Activated CD8-positive, alpha-beta T cell treated with anti-CD3 and anti-CD28 coated beads for 36 hours (primary cell): ENCODE measurements around the gene SHMT2. TPM values are rescaled to one million over a fixed set of nuclear protein-coding genes. Genes with fewer than 3 reads are reported as not detected.
"Not testable (repeated sequence)": the region's sequence is repeated elsewhere in the genome, so short reads cannot be mapped to it uniquely, and the experiment has no call there.

ENCODE experiments used
- ATAC-seq: fragments of 200-7000 bp; cut with Tn5 transposase; one replicate; pipeline ENCODE4 v1.10.0; 2021; ENCODE audit warnings: mild to moderate bottlenecking, moderate library complexity
- CTCF ChIA-PET: fragments of 350-600 bp; sonication (Branson Sonifier 250); formaldehyde crosslinking; loops from one replicate; lab custom pipeline; 2021; ENCODE audit warnings: antibody characterized with exemption; lab: Charles Lee
- POLR2A ChIA-PET: fragments of 350-600 bp; sonication (Branson Sonifier 250); formaldehyde crosslinking; loops from one replicate; lab custom pipeline; 2021; ENCODE audit warnings: antibody characterized with exemption; lab: Charles Lee
- DNase-seq: peaks from one replicate; pipeline ENCODE4 v3.0.0-alpha.2; 2020
- H3K27ac Mint-ChIP-seq: one replicate; pipeline ENCODE4 v1.8.0; 2021; ENCODE audit warnings: mild to moderate bottlenecking, mixed read lengths
- H3K27me3 Mint-ChIP-seq: one replicate; pipeline ENCODE4 v1.8.0; 2021; ENCODE audit warnings: mixed read lengths
- H3K36me3 Mint-ChIP-seq: one replicate; pipeline ENCODE4 v1.8.0; 2021; ENCODE audit warnings: low read depth, mixed read lengths
- H3K4me1 Mint-ChIP-seq: one replicate; pipeline ENCODE4 v1.8.0; 2021; ENCODE audit warnings: low read depth, mixed read lengths
- H3K4me3 Mint-ChIP-seq: one replicate; pipeline ENCODE4 v1.8.0; 2021; ENCODE audit warnings: mild to moderate bottlenecking, moderate library complexity, mixed read lengths
- H3K9me3 Mint-ChIP-seq: one replicate; pipeline ENCODE4 v1.8.0; 2021; ENCODE audit warnings: mixed read lengths
- intact Hi-C: fragments of 100-400 bp; cut with micrococcal nuclease; formaldehyde crosslinking; loops from one replicate; pipeline ENCODE4 v1.10.0; 2022
- microRNA-seq: library from miRNA; unstranded; fragments of <30 nt; microRNA quantifications from one replicate; pipeline ENCODE4 v1.2.0, GENCODE V29; 2022; ENCODE audit warnings: borderline microRNAs expressed, borderline replicate concordance
- total RNA-seq, 2 experiments: library from RNA; stranded (reverse); gene quantifications; one replicate each; pipeline ENCODE4 v1.2.3, GENCODE V29; 2021
- TF ChIP-seq, protein P1 (sequence below): fragments of 200-600 bp; IDR thresholded peaks from one replicate; pipeline ENCODE4 v1.8.0; 2022; ENCODE audit warnings: antibody characterized with exemption, mild to moderate bottlenecking

The SHMT2 gene
- total RNA-seq, 2 experiments from 2014 or later, result 480 to 529 TPM

DNA sequence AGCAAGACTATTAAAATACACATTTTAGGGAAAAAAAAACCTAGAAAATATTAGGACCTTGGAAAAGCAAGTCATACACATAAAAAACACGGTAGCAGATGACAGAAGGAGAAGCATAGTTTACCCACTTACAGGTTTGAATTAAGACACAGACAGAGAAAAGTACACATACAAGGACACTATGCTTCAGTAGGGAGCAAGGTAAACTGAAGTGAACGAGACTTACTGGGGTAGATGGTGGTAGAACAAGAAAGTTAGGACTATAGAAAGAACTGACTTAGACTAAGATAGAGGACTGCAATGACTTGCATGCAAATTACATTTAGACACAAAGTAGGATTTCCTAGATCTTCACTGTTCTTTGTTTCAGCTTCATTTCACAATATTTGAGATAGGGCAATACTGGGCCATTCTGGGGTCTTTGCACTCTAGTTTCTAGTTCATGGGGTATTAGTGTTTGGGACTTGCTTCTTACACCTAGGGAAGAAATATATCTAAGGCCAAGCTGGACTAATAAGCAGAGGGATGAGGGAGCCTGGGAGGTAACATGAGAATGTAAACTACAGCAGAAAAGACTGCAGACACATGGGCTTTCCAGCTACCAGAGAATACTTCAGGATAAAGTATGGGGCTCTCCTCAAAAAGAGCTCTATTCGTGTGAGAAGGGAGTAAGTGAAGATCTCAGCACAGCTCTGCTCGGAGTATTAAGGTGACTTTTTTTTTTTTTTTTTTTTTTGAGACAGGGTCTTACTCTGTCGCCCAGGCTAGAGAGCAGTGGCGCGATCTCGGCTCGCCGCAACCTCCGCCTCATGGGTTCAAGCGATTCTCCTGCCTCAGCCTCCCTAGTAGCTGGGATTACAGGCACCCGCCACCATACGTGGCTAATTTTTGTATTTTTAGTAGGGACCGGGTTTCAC is 49.2 kb downstream of the SHMT2 start:
- no peak for DNase-seq
- POLR2A ChIA-PET, result interaction anchor here (1.0 kb wide), 1 partner anchor 154 kb away, joined by 3 read pairs; no protein-coding TSS in a partner anchor
- peaks cover 37% of the 10 kb centered on the region for H3K36me3 Mint-ChIP-seq
- CTCF ChIA-PET, result interaction anchor here (1.0 to 2.5 kb wide), 5 partner anchors 13 to 180 kb away, joined by 3 to 6 read pairs (median 4); partner anchors contain the start of gene INHBE
- H3K27me3 Mint-ChIP-seq, result no peaks in the 10 kb centered on the region
- no peaks in the 10 kb centered on the region for H3K9me3 Mint-ChIP-seq
- no peak for ATAC-seq
- TF ChIP-seq, protein P1, sequence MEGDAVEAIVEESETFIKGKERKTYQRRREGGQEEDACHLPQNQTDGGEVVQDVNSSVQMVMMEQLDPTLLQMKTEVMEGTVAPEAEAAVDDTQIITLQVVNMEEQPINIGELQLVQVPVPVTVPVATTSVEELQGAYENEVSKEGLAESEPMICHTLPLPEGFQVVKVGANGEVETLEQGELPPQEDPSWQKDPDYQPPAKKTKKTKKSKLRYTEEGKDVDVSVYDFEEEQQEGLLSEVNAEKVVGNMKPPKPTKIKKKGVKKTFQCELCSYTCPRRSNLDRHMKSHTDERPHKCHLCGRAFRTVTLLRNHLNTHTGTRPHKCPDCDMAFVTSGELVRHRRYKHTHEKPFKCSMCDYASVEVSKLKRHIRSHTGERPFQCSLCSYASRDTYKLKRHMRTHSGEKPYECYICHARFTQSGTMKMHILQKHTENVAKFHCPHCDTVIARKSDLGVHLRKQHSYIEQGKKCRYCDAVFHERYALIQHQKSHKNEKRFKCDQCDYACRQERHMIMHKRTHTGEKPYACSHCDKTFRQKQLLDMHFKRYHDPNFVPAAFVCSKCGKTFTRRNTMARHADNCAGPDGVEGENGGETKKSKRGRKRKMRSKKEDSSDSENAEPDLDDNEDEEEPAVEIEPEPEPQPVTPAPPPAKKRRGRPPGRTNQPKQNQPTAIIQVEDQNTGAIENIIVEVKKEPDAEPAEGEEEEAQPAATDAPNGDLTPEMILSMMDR, result no peak
- peaks cover 25% of the 10 kb centered on the region for H3K4me1 Mint-ChIP-seq
- no peak overlapping the region for H3K4me3 Mint-ChIP-seq
- intact Hi-C loops, result no loop called here
- H3K27ac Mint-ChIP-seq, result peak overlapping the region; percentile 74

DNA sequence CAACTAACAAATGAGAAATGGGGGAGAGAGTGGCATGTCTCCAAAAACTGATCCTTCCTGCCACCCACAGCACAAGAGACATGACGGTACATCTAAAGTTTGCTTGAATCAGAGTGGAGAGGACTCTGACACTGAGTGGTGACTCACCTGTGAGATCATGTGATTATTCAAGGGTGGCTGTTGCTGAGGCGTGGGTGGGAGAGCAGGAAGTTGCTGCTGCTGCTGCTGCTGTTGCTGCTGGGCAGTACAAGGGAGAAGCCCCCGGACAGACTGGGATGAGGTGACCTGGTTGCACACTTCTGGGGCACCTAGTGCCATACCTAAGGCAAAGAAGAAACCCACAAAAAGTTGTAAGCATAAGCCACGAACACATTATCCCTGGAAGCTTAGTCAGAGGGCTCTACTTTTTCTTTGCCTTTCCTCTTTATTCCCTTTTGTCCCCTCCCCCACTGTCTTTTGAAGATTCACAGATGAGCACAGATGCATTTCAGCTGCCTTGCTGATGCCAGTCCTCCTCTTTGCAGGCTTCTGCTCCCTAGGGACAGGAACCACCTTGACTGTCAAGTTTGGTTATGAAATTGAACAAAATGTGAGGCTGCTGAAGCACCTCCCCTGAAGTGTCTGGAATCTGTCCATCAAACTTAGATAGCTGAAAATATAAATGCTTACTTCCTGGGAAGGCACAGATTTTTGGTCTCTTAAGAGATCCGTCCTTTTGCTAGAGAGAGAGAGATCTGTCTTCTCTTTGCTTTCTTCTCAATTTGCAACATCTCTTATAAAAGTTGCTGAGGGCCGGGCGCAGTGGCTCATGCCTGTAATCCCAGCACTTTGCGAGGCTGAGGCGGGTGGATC is 50.9 kb downstream of the SHMT2 start:
- peaks cover 23% of the 10 kb centered on the region for H3K4me1 Mint-ChIP-seq
- ATAC-seq (peak; percentile 98), DNase-seq (peak; percentile 93)
- peak overlapping the region; percentile 68 for H3K4me3 Mint-ChIP-seq
- H3K36me3 Mint-ChIP-seq, result peaks cover 31% of the 10 kb centered on the region
- H3K9me3 Mint-ChIP-seq, result no peaks in the 10 kb centered on the region
- TF ChIP-seq, protein P1, result no peak
- intact Hi-C loops, result no loop called here
- H3K27me3 Mint-ChIP-seq, result no peaks in the 10 kb centered on the region
- ChIA-PET CTCF (interaction anchor here (1.1 kb wide), 1 partner anchor 173 kb away, joined by 3 read pairs; no protein-coding TSS in a partner anchor), POLR2A (interaction anchor here (0.6 to 1.3 kb wide), 4 partner anchors 147 to 825 kb away, joined by 3 to 4 read pairs (median 3); no protein-coding TSS in a partner anchor)
- H3K27ac Mint-ChIP-seq, result peak overlapping the region; percentile 95

DNA sequence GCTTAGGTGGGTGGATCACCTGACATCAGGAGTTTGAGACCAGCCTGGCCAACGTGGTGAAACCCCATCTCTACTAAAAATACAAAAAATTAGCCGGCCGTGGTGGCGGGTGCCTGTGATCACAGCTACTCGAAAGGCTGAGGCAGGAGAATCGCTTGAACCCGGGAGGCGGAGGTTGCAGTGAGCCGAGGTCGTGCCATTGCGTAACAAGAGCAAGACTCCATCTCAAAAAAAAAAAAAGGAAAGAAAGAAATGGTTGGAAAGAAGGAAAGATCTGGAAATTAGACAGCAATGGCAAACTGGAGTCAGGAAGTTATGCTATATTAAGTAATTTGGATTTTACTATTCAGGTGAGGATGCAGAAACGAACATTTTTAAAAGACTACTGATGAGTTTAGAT is 52.6 kb downstream of the SHMT2 start:
- H3K36me3 Mint-ChIP-seq, result peaks cover 26% of the 10 kb centered on the region
- POLR2A ChIA-PET, H3K4me3 Mint-ChIP-seq, DNase-seq, intact Hi-C loops, H3K27me3 Mint-ChIP-seq, ATAC-seq, H3K9me3 Mint-ChIP-seq, H3K27ac Mint-ChIP-seq: not testable (repeated sequence)
- peaks cover 21% of the 10 kb centered on the region for H3K4me1 Mint-ChIP-seq
- CTCF ChIA-PET, result interaction anchor here (1.0 to 1.7 kb wide), 2 partner anchors 171 to 174 kb away, joined by 3 to 5 read pairs; no protein-coding TSS in a partner anchor

Small RNA genes lying within 50 kb of the gene (microRNA-seq; reads per million reads assigned to microRNA genes)
- gene MIR1228, result not detected

Other genes with a start within 250 kb of the SHMT2 start
- 1 to 10 TPM; 5.1 to 5.5 TPM for gene ZBTB39, start 223.2 kb upstream of the SHMT2 start, total RNA-seq
- under 1 TPM; 0.34 to 0.54 TPM for gene TAC3, start 213.2 kb upstream of the SHMT2 start, total RNA-seq
- gene MYO1A, start 179.6 kb upstream of the SHMT2 start, total RNA-seq, result 1 to 10 TPM; 2.1 to 2.6 TPM
- 10 to 100 TPM; 76.1 to 80.6 TPM for gene NEMP1, start 150.9 kb upstream of the SHMT2 start, total RNA-seq
- 10 to 100 TPM; 69.3 to 70.8 TPM for gene NAB2, start 140.6 kb upstream of the SHMT2 start, total RNA-seq
- gene STAT6, start 118.3 kb upstream of the SHMT2 start, total RNA-seq, result 100 to 1,000 TPM; 207 to 209 TPM
- 1 to 10 TPM; 1.5 to 1.9 TPM for gene LRP1, start 101.2 kb upstream of the SHMT2 start, total RNA-seq
- gene LRP1-AS, start 82.1 kb upstream of the SHMT2 start, total RNA-seq, result not detected
- under 1 TPM; 0.41 to 0.45 TPM for gene NXPH4, start 12.9 kb upstream of the SHMT2 start, total RNA-seq
- 1 to 10 TPM; 1.7 to 2.1 TPM for gene STAC3, start 21.5 kb downstream of the SHMT2 start, total RNA-seq
- gene R3HDM2, start 201.3 kb downstream of the SHMT2 start, total RNA-seq, result 10 to 100 TPM; 33.2 to 44.0 TPM
- under 1 TPM in 1 of 2 experiments, not detected in 1; 0.16 TPM for gene INHBC, start 205.1 kb downstream of the SHMT2 start, total RNA-seq
- gene INHBE, start 225.6 kb downstream of the SHMT2 start, total RNA-seq, result 1 to 10 TPM; 1.7 to 2.3 TPM
- under 1 TPM; 0.20 to 0.83 TPM for gene GLI1, start 230.1 kb downstream of the SHMT2 start, total RNA-seq